ENCODE measurements around the gene EEF1A1. TPM values are rescaled to one million over a fixed set of nuclear protein-coding genes. Genes with fewer than 3 reads are reported as not detected.

The EEF1A1 gene
- total RNA-seq, 1 experiment from 2014 or later: 12,560 TPM

DNA sequence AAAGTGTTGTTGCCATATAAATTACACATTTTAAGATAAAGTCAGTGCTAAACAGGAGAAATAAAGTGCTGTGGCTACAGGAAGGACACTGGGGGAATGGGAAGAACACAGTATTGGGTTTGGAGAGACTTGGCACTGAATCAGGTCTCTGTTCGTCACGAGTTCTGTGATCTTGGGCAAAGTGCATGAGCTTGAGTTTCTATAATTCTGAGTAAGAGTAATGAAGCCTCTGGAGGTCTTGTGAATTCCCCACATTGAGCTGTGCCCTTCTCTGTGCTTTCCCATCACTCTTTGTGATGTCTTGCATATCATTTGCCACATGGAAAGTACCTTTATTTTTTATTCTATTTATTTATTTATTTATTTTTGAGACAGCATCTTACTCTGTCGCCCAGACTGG is 16.8 kb upstream of the EEF1A1 start:
- Histone ChIP-seq H4K20me1 (ENCODE audit: insufficient read depth) (no peaks in the 10 kb centered on the region), H3K27ac (ENCODE audit: low read depth, low read length) (no peak overlapping the region), H3K36me3 (ENCODE audit: control insufficient read depth in 1 of 2, insufficient read depth in 2 of 2, low read length in 2 of 2) (no peaks in the 10 kb centered on the region), H3K4me3 (replicated peaks in 1 of 2; ENCODE audit: low read depth in 1 of 2, low read length in 2 of 2) (no peak overlapping the region), H3K27me3 (ENCODE audit: insufficient read depth, low read length) (no peaks in the 10 kb centered on the region), H3K9ac (ENCODE audit: low read length) (no peak overlapping the region), H3K79me2 (ENCODE audit: insufficient read depth, low read length) (no peaks in the 10 kb centered on the region), H3K9me2 (ENCODE audit: insufficient read depth) (no peaks in the 10 kb centered on the region), H3K9me3 (ENCODE audit: control insufficient read depth in 1 of 2, insufficient read depth in 1 of 2, low read depth in 1 of 2, low read length in 2 of 2) (no peaks in the 10 kb centered on the region), H3K4me2 (ENCODE audit: low read length) (no peak overlapping the region), H2AFZ (ENCODE audit: low read depth, low read length, poor library complexity, severe bottlenecking) (no peak overlapping the region), H3K4me1 (ENCODE audit: control insufficient read depth in 1 of 2, insufficient read depth in 2 of 2, low read length in 2 of 2) (no peaks in the 10 kb centered on the region)
- CTCF ChIA-PET: no interaction called here
- intact Hi-C loops (cut with micrococcal nuclease): no loop called here
- POLR2A ChIA-PET: interaction anchor here (1.5 kb wide), 1 partner anchor 16 kb away, joined by 5 read pairs; no protein-coding TSS in a partner anchor
- TF ChIP-seq EZH2 (IDR thresholded peaks at IDR 0.05) (no peak), TCF7L2 (IDR thresholded peaks at IDR 0.05; ENCODE audit: borderline replicate concordance, extremely low read depth, insufficient read depth, insufficient read length) (no peak), JUND (IDR thresholded peaks at IDR 0.05) (no peak), CEBPB (IDR thresholded peaks at IDR 0.05; ENCODE audit: low read depth) (no peak), CBX3 (IDR thresholded peaks at IDR 0.05; ENCODE audit: low read depth) (no peak), SP1 (IDR thresholded peaks at IDR 0.05; ENCODE audit: low read depth) (no peak), ELF1 (IDR thresholded peaks at IDR 0.05; ENCODE audit: borderline replicate concordance, low read depth) (no peak), ZNF274 (IDR thresholded peaks at IDR 0.05; ENCODE audit: low read depth, low read length) (no peak), RAD21 (IDR thresholded peaks at IDR 0.05; ENCODE audit: low read depth) (no peak), FOSL1 (IDR thresholded peaks at IDR 0.05; ENCODE audit: low read depth) (no peak), YY1 (IDR thresholded peaks at IDR 0.05; ENCODE audit: extremely low read depth, insufficient replicate concordance, low read depth, low read length) (no peak)
- TF ChIP-seq, protein P1, sequence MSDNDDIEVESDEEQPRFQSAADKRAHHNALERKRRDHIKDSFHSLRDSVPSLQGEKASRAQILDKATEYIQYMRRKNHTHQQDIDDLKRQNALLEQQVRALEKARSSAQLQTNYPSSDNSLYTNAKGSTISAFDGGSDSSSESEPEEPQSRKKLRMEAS (IDR thresholded peaks at IDR 0.05): no peak
- TF ChIP-seq, protein P2, sequence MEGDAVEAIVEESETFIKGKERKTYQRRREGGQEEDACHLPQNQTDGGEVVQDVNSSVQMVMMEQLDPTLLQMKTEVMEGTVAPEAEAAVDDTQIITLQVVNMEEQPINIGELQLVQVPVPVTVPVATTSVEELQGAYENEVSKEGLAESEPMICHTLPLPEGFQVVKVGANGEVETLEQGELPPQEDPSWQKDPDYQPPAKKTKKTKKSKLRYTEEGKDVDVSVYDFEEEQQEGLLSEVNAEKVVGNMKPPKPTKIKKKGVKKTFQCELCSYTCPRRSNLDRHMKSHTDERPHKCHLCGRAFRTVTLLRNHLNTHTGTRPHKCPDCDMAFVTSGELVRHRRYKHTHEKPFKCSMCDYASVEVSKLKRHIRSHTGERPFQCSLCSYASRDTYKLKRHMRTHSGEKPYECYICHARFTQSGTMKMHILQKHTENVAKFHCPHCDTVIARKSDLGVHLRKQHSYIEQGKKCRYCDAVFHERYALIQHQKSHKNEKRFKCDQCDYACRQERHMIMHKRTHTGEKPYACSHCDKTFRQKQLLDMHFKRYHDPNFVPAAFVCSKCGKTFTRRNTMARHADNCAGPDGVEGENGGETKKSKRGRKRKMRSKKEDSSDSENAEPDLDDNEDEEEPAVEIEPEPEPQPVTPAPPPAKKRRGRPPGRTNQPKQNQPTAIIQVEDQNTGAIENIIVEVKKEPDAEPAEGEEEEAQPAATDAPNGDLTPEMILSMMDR (IDR thresholded peaks at IDR 0.05 in 2 of 3, conservative IDR thresholded peaks at IDR 0.05 in 1 of 3; ENCODE audit: borderline replicate concordance in 1 of 3, insufficient read depth in 1 of 3, low read depth in 2 of 3, low read length in 2 of 3): no peak
- no TSS peak for BruUV-seq (replicated peaks)
- no peak for DNase-seq (ENCODE audit: low read depth, low spot score)
- RAD21 ChIA-PET (ENCODE audit: low non-redundant PET in 1 of 2, low total read pairs in 2 of 2, uncharacterized antibody in 2 of 2, unreplicated experiment in 2 of 2): no interaction called here
- ATAC-seq: no peak
